NB4 (cell line): ENCODE results near the gene AKAP10.

Experiments used
- DNase-seq: peaks from one replicate; pipeline ENCODE4 v3.0.0; 2010; ENCODE audit warnings: low read depth
- H3K4me3 ChIP-seq: one replicate; pipeline ENCODE4 v1.5.1; 2011; ENCODE audit warnings: mild to moderate bottlenecking, low read depth, low read length, moderate library complexity
- CTCF ChIP-seq: IDR thresholded peaks from one replicate; pipeline ENCODE4 v1.5.1; 2012; ENCODE audit warnings: low read depth, low read length
- MAX ChIP-seq: IDR thresholded peaks from 2 replicates; pipeline ENCODE4 v1.6.1; 2011; ENCODE audit warnings: low read depth, low read length
- MYC ChIP-seq: IDR thresholded peaks from 2 replicates; pipeline ENCODE4 v1.6.1; 2011; ENCODE audit warnings: low read depth, low read length
- POLR2A ChIP-seq: IDR thresholded peaks from 2 replicates; pipeline ENCODE4 v1.6.1; 2011; ENCODE audit warnings: mild to moderate bottlenecking; ENCODE audit not compliant: insufficient read length; ENCODE audit errors: extremely low read depth

AKAP10 gene

GRCh38 chr17:20010099-20010863 is 32.7 kb upstream of the AKAP10 start:
- DNase-seq: peak; percentile 76
- TF ChIP-seq CTCF (peak; percentile 41), POLR2A (no peak), MAX (peak; percentile 7; the same call in 1 of the 2 replicates)
- H3K4me3 ChIP-seq: peak overlapping the region; percentile 52

GRCh38 chr17:20009302-20010098 is 31.9 kb upstream of the AKAP10 start, which contains the start of gene SPECC1:
Gene SPECC1 (plus strand): TSS chr17:20009359. CDS start chr17:20096652, 87,293 bp downstream.
- peak; percentile 88 for DNase-seq
- peak; percentile 57; the same call in 1 of the 2 replicates for TF ChIP-seq MYC
- peak; percentile 82 for TF ChIP-seq CTCF
- peak; percentile 14 for TF ChIP-seq POLR2A
- no peak for TF ChIP-seq MAX
- peak within 1 kb of the TSS; percentile 77 for H3K4me3 ChIP-seq

- DNase-seq: no peak
- TF ChIP-seq MYC (no peak), POLR2A (no peak), CTCF (no peak), MAX (no peak)
- peak overlapping the region; percentile 77 for H3K4me3 ChIP-seq
Measured at GRCh38 chr17:20009052-20009301, 31.3 kb upstream of the AKAP10 start.

- H3K4me3 ChIP-seq: peak overlapping the region; percentile 77
- TF ChIP-seq CTCF (no peak), MYC (no peak), MAX (no peak), POLR2A (no peak)
- DNase-seq: peak; percentile 43
Measured at GRCh38 chr17:20008242-20009051, 30.8 kb upstream of the AKAP10 start.

- peak; percentile 36; the same call in 1 of the 2 replicates for TF ChIP-seq MAX
- TF ChIP-seq CTCF: no peak
Measured at GRCh38 chr17:19996502-19996901, 18.9 kb upstream of the AKAP10 start.

More at GRCh38 chr17:19996502-19996901, 18.9 kb upstream of the AKAP10 start:
- DNase-seq: peak; percentile 82
- no peak overlapping the region for H3K4me3 ChIP-seq
